ENCODE results near the gene SETMAR. TPM values are rescaled to one million over a fixed set of nuclear protein-coding genes. Genes with fewer than 3 reads are reported as not detected.

The SETMAR gene
- polyA plus RNA-seq, 3 donors, result 3.1 to 7.2 (median 3.5) TPM

GRCh38 chr3:4314688-4315087 is 11.5 kb downstream of the SETMAR start:
- TF ChIP-seq, protein P1, sequence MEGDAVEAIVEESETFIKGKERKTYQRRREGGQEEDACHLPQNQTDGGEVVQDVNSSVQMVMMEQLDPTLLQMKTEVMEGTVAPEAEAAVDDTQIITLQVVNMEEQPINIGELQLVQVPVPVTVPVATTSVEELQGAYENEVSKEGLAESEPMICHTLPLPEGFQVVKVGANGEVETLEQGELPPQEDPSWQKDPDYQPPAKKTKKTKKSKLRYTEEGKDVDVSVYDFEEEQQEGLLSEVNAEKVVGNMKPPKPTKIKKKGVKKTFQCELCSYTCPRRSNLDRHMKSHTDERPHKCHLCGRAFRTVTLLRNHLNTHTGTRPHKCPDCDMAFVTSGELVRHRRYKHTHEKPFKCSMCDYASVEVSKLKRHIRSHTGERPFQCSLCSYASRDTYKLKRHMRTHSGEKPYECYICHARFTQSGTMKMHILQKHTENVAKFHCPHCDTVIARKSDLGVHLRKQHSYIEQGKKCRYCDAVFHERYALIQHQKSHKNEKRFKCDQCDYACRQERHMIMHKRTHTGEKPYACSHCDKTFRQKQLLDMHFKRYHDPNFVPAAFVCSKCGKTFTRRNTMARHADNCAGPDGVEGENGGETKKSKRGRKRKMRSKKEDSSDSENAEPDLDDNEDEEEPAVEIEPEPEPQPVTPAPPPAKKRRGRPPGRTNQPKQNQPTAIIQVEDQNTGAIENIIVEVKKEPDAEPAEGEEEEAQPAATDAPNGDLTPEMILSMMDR (IDR thresholded peaks at IDR 0.05), result peak; percentile 40
- Mint-ChIP-seq H3K4me1 (peaks cover 5% of the 10 kb centered on the region), H3K4me3 (no peak overlapping the region), H3K27me3 (ENCODE audit: low read depth in 3 of 3) (no peaks in the 10 kb centered on the region), H3K36me3 (peaks cover 24 to 29% of the 10 kb centered on the region in 2 donors), H3K9me3 (peaks cover 0 to 2% (median 0%) of the 10 kb centered on the region in 7 donors), H3K27ac (no peak overlapping the region)
- H3K27me3 ChIP-seq (ENCODE audit: control insufficient read depth in 2 of 2, insufficient read depth in 2 of 2, low read length in 2 of 2), result no peaks in the 10 kb centered on the region
- H3K9me3 ChIP-seq (replicated peaks in 1 of 2; ENCODE audit: control insufficient read depth in 1 of 2, insufficient read depth in 1 of 2, low read length in 2 of 2), result no peaks in the 10 kb centered on the region
- no peak overlapping the region for H3K27ac ChIP-seq (ENCODE audit: low read depth in 1 of 2, low read length in 2 of 2)
- no peak for DNase-seq
- H3K9ac ChIP-seq (ENCODE audit: insufficient read depth, low read length, poor library complexity, severe bottlenecking), result no peak overlapping the region
- peaks cover 0 to 4% of the 10 kb centered on the region in 2 donors for H3K4me1 ChIP-seq (ENCODE audit: control insufficient read depth in 1 of 2, insufficient read depth in 2 of 2, low read length in 2 of 2)
- H3K4me3 ChIP-seq (replicated peaks in 1 of 3; ENCODE audit: low read depth in 2 of 3, low read length in 3 of 3), result no peak overlapping the region
- no peaks in the 10 kb centered on the region for H3K79me2 ChIP-seq (ENCODE audit: insufficient read depth, low read length)
- H2AFZ ChIP-seq (ENCODE audit: insufficient read depth, low read depth, low read length, poor library complexity, severe bottlenecking), result no peak overlapping the region
- peaks cover 2 to 45% of the 10 kb centered on the region in 2 donors for H3K36me3 ChIP-seq (replicated peaks in 1 of 2; ENCODE audit: control insufficient read depth in 1 of 2, insufficient read depth in 2 of 2, low read length in 2 of 2)
- no CpG with 5 or more reads among the region's 4 CpGs for WGBS (ENCODE audit: insufficient coverage)
- intact Hi-C loops (cut with micrococcal nuclease), result no loop called here
- no peaks in the 10 kb centered on the region for H4K20me1 ChIP-seq (ENCODE audit: insufficient read depth, low read length)
- no peak overlapping the region for H3K4me2 ChIP-seq (replicated peaks; ENCODE audit: extremely low read depth, low read length, poor library complexity, severe bottlenecking)

DNA sequence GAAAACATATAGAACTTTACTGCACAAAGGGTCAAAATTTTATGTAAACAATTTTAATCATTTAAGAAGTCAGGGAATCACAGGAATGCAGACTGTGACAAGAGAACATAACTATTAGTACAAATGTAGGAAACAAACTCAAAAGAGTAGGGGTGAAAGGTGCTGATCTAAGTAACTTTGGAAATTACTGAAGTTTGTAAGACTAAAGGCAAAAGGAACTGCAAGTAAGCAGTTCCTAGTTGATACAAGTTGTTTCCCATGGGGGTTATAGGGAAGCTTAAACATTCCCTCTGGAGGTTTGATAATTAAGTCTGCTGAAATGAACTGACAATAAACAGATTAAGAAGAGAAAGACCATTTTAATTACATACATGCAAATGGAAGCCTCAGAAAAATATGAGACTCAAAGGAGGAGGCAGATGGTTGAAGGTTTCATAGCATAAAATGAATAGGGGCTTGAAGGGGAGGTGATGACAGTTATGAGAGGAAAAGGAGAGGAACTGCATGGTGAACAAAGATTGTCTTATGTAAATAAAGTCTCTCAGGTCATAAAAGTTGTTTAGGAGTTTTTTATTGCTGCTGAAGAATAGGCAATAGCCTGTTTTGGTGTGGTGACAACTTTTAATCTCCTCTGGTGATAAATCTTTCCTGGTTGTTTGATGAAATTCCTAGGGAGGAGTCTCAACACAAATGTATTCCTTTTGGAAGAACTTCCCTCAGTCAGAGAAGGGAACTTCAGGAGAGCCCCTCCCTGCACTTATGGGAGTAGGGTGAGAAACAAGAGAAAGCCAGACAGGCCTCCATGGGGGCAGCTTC is 17.1 kb downstream of the SETMAR start:
- Histone ChIP-seq H3K4me1 (ENCODE audit: control insufficient read depth in 1 of 2, insufficient read depth in 2 of 2, low read length in 2 of 2) (peaks cover 7 to 12% of the 10 kb centered on the region in 2 donors), H3K27me3 (ENCODE audit: control insufficient read depth in 2 of 2, insufficient read depth in 2 of 2, low read length in 2 of 2) (no peaks in the 10 kb centered on the region), H2AFZ (ENCODE audit: insufficient read depth, low read depth, low read length, poor library complexity, severe bottlenecking) (no peak overlapping the region), H4K20me1 (ENCODE audit: insufficient read depth, low read length) (no peaks in the 10 kb centered on the region), H3K79me2 (ENCODE audit: insufficient read depth, low read length) (no peaks in the 10 kb centered on the region), H3K27ac (ENCODE audit: low read depth in 1 of 2, low read length in 2 of 2) (no peak overlapping the region), H3K4me3 (replicated peaks in 1 of 3; ENCODE audit: low read depth in 2 of 3, low read length in 3 of 3) (no peak overlapping the region), H3K9ac (ENCODE audit: insufficient read depth, low read length, poor library complexity, severe bottlenecking) (no peak overlapping the region), H3K36me3 (replicated peaks in 1 of 2; ENCODE audit: control insufficient read depth in 1 of 2, insufficient read depth in 2 of 2, low read length in 2 of 2) (peaks cover 2 to 19% of the 10 kb centered on the region in 2 donors), H3K4me2 (replicated peaks; ENCODE audit: extremely low read depth, low read length, poor library complexity, severe bottlenecking) (no peak overlapping the region), H3K9me3 (replicated peaks in 1 of 2; ENCODE audit: control insufficient read depth in 1 of 2, insufficient read depth in 1 of 2, low read length in 2 of 2) (no peaks in the 10 kb centered on the region)
- Mint-ChIP-seq H3K36me3 (peaks cover 11 to 13% of the 10 kb centered on the region in 2 donors), H3K27ac (peak overlapping the region in 3 of 7 donors; percentile 1 to 31 (median 10)), H3K4me3 (no peak overlapping the region), H3K27me3 (ENCODE audit: low read depth in 3 of 3) (no peaks in the 10 kb centered on the region), H3K4me1 (peaks cover 26% of the 10 kb centered on the region), H3K9me3 (peaks cover 0 to 2% (median 0%) of the 10 kb centered on the region in 7 donors)
- intact Hi-C loops (cut with micrococcal nuclease), result no loop called here
- no peak for DNase-seq
- TF ChIP-seq, protein P1 (IDR thresholded peaks at IDR 0.05), result no peak
